ENCODE measurements around the gene ESPN.

Gene ESPN

DNA sequence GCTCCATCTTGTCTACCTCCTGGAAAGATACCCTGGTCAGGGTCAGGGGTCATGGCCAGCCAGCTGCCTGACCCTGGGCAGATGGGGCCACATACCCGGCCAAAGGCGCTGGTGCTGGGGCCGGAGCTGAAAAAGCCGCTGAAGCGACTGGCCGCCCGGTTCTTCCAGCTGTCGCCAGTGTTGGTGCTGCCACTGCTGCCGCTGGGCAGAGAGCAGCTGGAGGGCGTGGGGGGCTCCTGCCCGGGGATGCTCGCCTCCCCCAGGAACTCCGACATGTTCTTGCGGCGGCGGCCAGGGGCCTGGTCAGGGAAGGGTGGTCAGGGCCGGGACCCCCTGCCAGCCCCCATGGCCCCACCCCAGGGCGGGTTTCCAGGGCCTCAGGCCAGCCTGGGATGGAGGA, 48.6 kb downstream of the ESPN start:
- H3K27ac ChIP-seq = no peak overlapping the region
- TF ChIP-seq, protein P1, sequence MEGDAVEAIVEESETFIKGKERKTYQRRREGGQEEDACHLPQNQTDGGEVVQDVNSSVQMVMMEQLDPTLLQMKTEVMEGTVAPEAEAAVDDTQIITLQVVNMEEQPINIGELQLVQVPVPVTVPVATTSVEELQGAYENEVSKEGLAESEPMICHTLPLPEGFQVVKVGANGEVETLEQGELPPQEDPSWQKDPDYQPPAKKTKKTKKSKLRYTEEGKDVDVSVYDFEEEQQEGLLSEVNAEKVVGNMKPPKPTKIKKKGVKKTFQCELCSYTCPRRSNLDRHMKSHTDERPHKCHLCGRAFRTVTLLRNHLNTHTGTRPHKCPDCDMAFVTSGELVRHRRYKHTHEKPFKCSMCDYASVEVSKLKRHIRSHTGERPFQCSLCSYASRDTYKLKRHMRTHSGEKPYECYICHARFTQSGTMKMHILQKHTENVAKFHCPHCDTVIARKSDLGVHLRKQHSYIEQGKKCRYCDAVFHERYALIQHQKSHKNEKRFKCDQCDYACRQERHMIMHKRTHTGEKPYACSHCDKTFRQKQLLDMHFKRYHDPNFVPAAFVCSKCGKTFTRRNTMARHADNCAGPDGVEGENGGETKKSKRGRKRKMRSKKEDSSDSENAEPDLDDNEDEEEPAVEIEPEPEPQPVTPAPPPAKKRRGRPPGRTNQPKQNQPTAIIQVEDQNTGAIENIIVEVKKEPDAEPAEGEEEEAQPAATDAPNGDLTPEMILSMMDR (IDR thresholded peaks at IDR 0.05) = no peak
- no peak for TF ChIP-seq ZFX (IDR thresholded peaks at IDR 0.05; ENCODE audit: borderline replicate concordance)

DNA sequence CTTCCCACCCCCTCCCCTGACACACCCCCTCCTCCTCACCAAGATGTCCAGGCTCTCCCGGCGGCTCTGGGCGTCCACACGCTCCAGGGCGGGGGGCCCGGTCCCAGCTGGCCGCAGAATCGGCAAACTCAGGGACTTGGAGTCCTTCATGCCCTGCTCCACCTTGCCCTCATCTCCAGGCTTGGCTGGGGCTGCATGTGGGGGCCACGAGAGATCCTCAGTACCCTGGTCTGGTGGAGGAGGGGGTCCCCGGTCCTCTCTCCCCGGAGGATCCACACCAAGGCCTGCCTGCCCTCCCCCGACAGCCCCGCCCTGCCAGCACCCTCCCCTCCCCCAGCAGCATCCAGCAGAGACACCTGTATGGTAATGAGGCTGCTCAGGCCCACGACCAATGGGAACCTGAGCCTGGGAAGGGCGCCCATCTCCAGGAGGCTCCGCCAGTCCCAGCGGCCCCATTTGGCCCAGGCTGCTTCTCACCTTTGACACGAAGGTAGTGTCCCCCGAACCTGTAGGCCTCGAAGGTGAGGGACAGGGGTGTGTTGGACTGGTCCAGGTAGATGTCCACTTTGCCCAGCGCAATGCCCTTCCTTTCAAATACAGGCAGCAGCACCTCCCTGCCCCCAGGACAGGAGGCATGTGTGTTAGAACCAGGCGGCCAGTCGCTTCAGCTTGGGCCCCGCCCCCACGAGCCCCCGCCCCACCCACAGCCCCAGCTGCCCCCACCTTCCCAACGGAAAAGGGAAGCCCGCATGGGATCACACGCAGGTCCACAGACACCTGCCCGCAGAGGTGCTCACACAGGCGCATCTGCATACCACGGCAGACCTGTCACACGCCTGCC, 49.6 kb downstream of the ESPN start:
- H3K27ac ChIP-seq = no peak overlapping the region
- TF ChIP-seq, protein P1 (IDR thresholded peaks at IDR 0.05) = no peak
- TF ChIP-seq ZFX (IDR thresholded peaks at IDR 0.05; ENCODE audit: borderline replicate concordance) = no peak

DNA sequence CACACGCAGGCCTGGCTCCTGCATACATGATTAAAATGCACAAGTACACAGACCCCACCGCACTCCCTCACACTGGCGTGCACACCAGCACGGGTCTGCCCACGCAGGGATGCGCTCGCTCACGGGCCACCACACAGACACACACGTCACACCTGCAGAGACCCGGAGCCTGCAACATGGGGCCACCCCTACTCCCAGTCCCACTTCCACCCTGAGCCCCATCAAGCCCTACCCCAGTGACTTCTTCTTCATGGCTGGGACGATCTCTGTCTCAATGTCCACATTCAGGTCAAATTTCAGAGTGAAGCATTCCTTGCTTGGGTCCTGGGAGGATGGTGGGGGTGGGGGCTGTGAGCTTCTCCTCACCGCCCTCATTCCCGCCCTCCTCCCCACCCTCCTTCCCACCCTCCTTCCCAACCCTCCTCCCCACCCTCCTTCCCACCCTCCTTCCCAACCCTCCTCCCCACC, 50.3 kb downstream of the ESPN start:
- H3K27ac ChIP-seq = no peak overlapping the region
- TF ChIP-seq ZFX (IDR thresholded peaks at IDR 0.05; ENCODE audit: borderline replicate concordance) = no peak

DNA sequence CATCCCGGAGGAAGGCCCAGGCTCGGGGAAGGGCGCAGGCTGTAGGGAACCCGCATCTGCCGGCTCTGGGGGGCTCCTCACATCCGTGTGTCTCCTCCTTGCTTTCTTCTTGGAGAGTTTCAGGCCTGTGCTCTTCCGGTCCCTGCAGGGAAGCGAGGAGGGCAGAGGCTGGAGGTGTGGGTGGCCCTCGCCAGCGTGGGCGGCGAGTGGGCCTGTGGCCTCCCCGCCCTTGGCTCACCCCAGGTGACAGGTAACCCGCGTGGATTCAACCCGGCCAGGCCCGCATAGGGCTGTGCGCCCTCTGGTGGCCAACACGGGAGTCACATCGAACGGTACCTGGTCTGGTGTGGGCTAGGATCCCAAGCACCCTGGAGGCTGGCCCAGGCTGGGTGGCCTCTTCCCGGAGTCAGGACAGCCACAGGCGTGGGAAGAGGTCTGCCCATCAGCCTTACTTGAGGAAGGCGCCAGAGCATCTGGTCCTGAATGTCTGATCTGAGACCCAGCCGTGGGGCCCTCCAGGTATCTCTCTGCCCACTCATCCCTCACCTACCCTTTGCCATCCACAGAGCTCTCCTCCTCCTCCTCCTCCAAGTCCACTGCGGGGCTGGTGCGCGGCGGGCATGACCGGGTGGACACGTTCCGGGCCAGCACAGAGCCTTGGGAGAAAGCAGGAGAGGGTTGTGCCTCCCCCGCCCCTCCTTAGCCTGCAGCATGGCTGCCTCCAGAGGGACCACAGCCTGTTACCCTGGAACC, 51.0 kb downstream of the ESPN start:
- H3K27ac ChIP-seq = no peak overlapping the region

DNA sequence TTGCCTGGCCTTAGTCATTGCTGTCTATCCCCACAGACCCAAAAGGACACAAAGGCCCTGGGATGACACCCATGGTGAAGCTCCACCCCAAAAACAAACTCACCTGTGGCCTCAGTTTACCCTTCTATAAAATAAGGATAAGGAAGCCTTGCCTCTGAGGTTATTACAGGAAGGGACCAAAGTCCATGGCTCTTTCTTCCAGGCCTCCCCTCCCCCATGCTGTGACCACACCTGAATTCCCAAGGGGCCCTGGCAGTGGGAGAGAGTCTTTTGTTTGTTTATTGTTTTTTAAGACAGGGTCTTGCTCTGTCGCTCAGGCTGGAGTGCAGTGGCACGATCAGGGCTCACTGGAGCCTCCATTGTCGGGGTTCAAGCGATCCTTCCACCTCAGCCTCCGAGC, 51.9 kb downstream of the ESPN start:
- TF ChIP-seq, protein P1 (IDR thresholded peaks at IDR 0.05) = no peak
- TF ChIP-seq ZFX (IDR thresholded peaks at IDR 0.05; ENCODE audit: borderline replicate concordance) = no peak
- H3K27ac ChIP-seq = no peak overlapping the region

More for the DNA sequence above, 51.0 kb downstream of the ESPN start:
- no peak for TF ChIP-seq ZFX (IDR thresholded peaks at IDR 0.05; ENCODE audit: borderline replicate concordance)
- TF ChIP-seq, protein P1 (IDR thresholded peaks at IDR 0.05) = peak; percentile 98

DNA sequence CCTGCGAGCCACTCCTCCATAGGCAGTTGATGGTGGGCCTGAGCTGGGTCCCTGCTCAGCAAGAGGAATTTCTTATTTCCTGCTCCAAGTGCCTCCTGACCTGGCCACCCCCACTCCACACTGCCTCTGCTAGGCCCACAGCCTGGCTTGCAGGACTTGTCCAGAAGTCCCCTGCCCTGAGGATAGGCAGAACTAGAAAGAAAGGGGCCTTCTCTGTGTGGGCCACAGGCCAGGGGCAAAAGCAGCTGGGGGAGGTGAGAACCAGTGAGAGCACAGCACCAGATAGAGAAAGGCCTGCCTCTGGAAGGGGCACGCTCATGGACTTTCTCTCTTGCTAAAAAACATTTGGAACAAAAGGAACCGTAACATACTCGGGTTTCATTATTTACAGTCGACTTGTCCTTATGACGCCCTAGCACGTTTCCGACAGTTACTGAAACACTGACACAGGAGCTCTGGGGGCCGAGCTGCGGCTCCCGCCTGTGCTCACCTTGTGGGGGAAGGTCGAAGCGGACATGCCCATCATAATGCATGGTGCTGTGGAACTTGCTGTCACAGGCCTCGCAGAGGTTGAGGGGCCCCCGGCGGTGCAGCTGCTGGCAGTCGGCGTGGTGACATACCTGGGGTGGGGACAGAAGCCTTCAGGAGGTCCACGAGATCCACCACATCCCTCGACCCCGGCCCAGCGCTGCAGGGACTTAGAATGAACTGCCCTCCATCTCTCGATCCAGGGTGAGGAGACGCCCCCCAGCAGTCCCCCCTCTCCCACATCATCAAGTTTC, 52.7 kb downstream of the ESPN start:
- H3K27ac ChIP-seq = no peak overlapping the region

DNA sequence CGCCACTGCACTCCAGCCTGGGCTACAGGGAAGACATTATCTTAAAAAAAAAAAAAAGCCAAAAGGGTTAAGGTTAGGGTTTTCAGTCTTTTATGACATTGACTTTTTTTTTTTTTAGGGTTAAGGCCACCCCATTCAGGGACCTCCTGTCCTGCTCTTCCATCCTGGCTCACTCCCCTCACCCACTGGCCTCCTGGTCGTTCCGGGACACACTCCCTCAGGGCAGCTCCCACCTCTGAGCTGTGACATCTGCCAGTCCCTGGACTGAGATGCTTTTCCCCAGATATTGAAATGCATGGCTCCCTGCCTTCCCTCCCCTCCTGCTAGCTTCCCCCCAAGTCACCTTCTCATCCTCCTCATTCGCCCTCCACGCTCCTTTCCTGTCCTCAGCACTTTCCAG, 57.2 kb downstream of the ESPN start:
- no peak overlapping the region for H3K27ac ChIP-seq
- TF ChIP-seq, protein P1 (IDR thresholded peaks at IDR 0.05) = no peak
- TF ChIP-seq ZFX (IDR thresholded peaks at IDR 0.05; ENCODE audit: borderline replicate concordance) = no peak

More for the DNA sequence above, 52.7 kb downstream of the ESPN start:
- TF ChIP-seq ZFX (IDR thresholded peaks at IDR 0.05; ENCODE audit: borderline replicate concordance) = no peak
- TF ChIP-seq, protein P1 (IDR thresholded peaks at IDR 0.05) = no peak

Measured in 22Rv1 (cell line).